Measurements from ENCODE around the gene LSAMP. TPM values are rescaled to one million over a fixed set of nuclear protein-coding genes. Genes with fewer than 3 reads are reported as not detected.

The LSAMP gene
- total RNA-seq, 1 donor: 3.3 TPM

- Histone ChIP-seq H4K20me1 (ENCODE audit: insufficient read depth, low read length) (no peaks in the 10 kb centered on the region), H3K79me2 (ENCODE audit: insufficient read depth, low read length) (no peaks in the 10 kb centered on the region), H3K27me3 (ENCODE audit: insufficient read depth, low read length) (no peaks in the 10 kb centered on the region), H3K27ac (ENCODE audit: low read depth, low read length) (no peak overlapping the region), H3K4me3 (ENCODE audit: insufficient read depth, low read length) (no peak overlapping the region), H3K36me3 (ENCODE audit: insufficient read depth, low read length) (no peaks in the 10 kb centered on the region), H3K4me2 (ENCODE audit: insufficient read depth, low read length) (no peak overlapping the region), H3K4me1 (ENCODE audit: insufficient read depth, low read length) (no peaks in the 10 kb centered on the region), H2AFZ (ENCODE audit: low read length) (no peak overlapping the region), H3K9me3 (ENCODE audit: low read depth, low read length) (no peaks in the 10 kb centered on the region)
- no peak for TF ChIP-seq CTCF (IDR thresholded peaks at IDR 0.05; ENCODE audit: extremely low read depth, low read depth, low read length)
- DNase-seq (ENCODE audit: insufficient read length, low spot score, missing footprints): no peak
Observed at GRCh38 chr3:116263842-116264545, 181.3 kb downstream of the LSAMP start.

- no peak overlapping the region for H2AFZ ChIP-seq (ENCODE audit: low read length)
- H3K36me3 ChIP-seq (ENCODE audit: insufficient read depth, low read length): no peaks in the 10 kb centered on the region
- no peak for DNase-seq (ENCODE audit: insufficient read length, low spot score, missing footprints)
- no peak overlapping the region for H3K27ac ChIP-seq (ENCODE audit: low read depth, low read length)
- H3K4me3 ChIP-seq (ENCODE audit: insufficient read depth, low read length): no peak overlapping the region
- no peaks in the 10 kb centered on the region for H3K9me3 ChIP-seq (ENCODE audit: low read depth, low read length)
- H3K4me2 ChIP-seq (ENCODE audit: insufficient read depth, low read length): no peak overlapping the region
- no peak for TF ChIP-seq CTCF (IDR thresholded peaks at IDR 0.05; ENCODE audit: extremely low read depth, low read depth, low read length)
- H3K27me3 ChIP-seq (ENCODE audit: insufficient read depth, low read length): no peaks in the 10 kb centered on the region
- no peaks in the 10 kb centered on the region for H4K20me1 ChIP-seq (ENCODE audit: insufficient read depth, low read length)
- H3K4me1 ChIP-seq (ENCODE audit: insufficient read depth, low read length): no peaks in the 10 kb centered on the region
- H3K79me2 ChIP-seq (ENCODE audit: insufficient read depth, low read length): no peaks in the 10 kb centered on the region
Observed at GRCh38 chr3:116260491-116260890, 184.8 kb downstream of the LSAMP start.

GRCh38 chr3:116259984-116260383 lies 185.3 kb downstream of the LSAMP start:
- no peak for DNase-seq (ENCODE audit: insufficient read length, low spot score, missing footprints)
- H3K27ac ChIP-seq (ENCODE audit: low read depth, low read length): no peak overlapping the region
- no peaks in the 10 kb centered on the region for H3K4me1 ChIP-seq (ENCODE audit: insufficient read depth, low read length)
- H2AFZ ChIP-seq (ENCODE audit: low read length): no peak overlapping the region
- no peaks in the 10 kb centered on the region for H3K27me3 ChIP-seq (ENCODE audit: insufficient read depth, low read length)
- no peaks in the 10 kb centered on the region for H4K20me1 ChIP-seq (ENCODE audit: insufficient read depth, low read length)
- H3K4me2 ChIP-seq (ENCODE audit: insufficient read depth, low read length): no peak overlapping the region
- H3K36me3 ChIP-seq (ENCODE audit: insufficient read depth, low read length): no peaks in the 10 kb centered on the region
- H3K9me3 ChIP-seq (ENCODE audit: low read depth, low read length): no peaks in the 10 kb centered on the region
- no peak for TF ChIP-seq CTCF (IDR thresholded peaks at IDR 0.05; ENCODE audit: extremely low read depth, low read depth, low read length)
- H3K79me2 ChIP-seq (ENCODE audit: insufficient read depth, low read length): no peaks in the 10 kb centered on the region
- no peak overlapping the region for H3K4me3 ChIP-seq (ENCODE audit: insufficient read depth, low read length)

GRCh38 chr3:116256843-116257485 lies 188.3 kb downstream of the LSAMP start:
- TF ChIP-seq CTCF (IDR thresholded peaks at IDR 0.05; ENCODE audit: extremely low read depth, low read depth, low read length): no peak

More at GRCh38 chr3:116256843-116257485, 188.3 kb downstream of the LSAMP start:
- Histone ChIP-seq H4K20me1 (ENCODE audit: insufficient read depth, low read length) (no peaks in the 10 kb centered on the region), H3K4me2 (ENCODE audit: insufficient read depth, low read length) (no peak overlapping the region), H3K27ac (ENCODE audit: low read depth, low read length) (no peak overlapping the region), H3K4me1 (ENCODE audit: insufficient read depth, low read length) (no peaks in the 10 kb centered on the region), H3K27me3 (ENCODE audit: insufficient read depth, low read length) (no peaks in the 10 kb centered on the region), H3K9me3 (ENCODE audit: low read depth, low read length) (no peaks in the 10 kb centered on the region), H3K36me3 (ENCODE audit: insufficient read depth, low read length) (no peaks in the 10 kb centered on the region), H2AFZ (ENCODE audit: low read length) (no peak overlapping the region), H3K79me2 (ENCODE audit: insufficient read depth, low read length) (no peaks in the 10 kb centered on the region), H3K4me3 (ENCODE audit: insufficient read depth, low read length) (no peak overlapping the region)
- DNase-seq (ENCODE audit: insufficient read length, low spot score, missing footprints): no peak

Data from osteoblast (primary cell).